ENCODE results near the gene BCAP31.

- TF ChIP-seq CTCF (IDR thresholded peaks at IDR 0.05; ENCODE audit: low read depth, low read length) (no peak), MAX (IDR thresholded peaks at IDR 0.05; ENCODE audit: low read depth, low read length) (no peak), POLR2A (IDR thresholded peaks at IDR 0.05; ENCODE audit: extremely low read depth, insufficient read length) (no peak)
Observed at GRCh38 chrX:153650959-153651358, 73.2 kb downstream of the BCAP31 start.
